HCT116 (cell line): ENCODE data around the gene PFN2. TPM values are rescaled to one million over a fixed set of nuclear protein-coding genes. Genes with fewer than 3 reads are reported as not detected.

ENCODE experiments used
- ATAC-seq: fragments of 200-7000 bp; cut with Tn5 transposase; 2 replicates; pipeline ENCODE4 v1.9.1; 2020; ENCODE audit warnings: mild to moderate bottlenecking, moderate library complexity
- BruUV-seq: library from RNA; stranded (reverse); fragments of 400-500 nt; replicated peaks from 2 replicates; lab custom pipeline; 2021; lab: Mats Ljungman, UMichigan
- CTCF ChIA-PET: fragments of 300-600 bp; sonication (Branson Sonifier 250); formaldehyde crosslinking; loops from one replicate; lab custom pipeline; 2021; ENCODE audit warnings: antibody characterized with exemption; lab: Charles Lee
- POLR2A ChIA-PET: fragments of 300-600, 350-600 bp; sonication (Branson Sonifier 250); formaldehyde crosslinking; loops from one replicate; lab custom pipeline; 2021; ENCODE audit warnings: antibody characterized with exemption; lab: Charles Lee
- RAD21 ChIA-PET, 2 experiments: fragments of 300-600 bp; sonication (Branson Sonifier 250); formaldehyde crosslinking; loops; one replicate each; lab custom pipeline; 2023; ENCODE audit warnings: low total read pairs in 2 of 2; ENCODE audit not compliant: uncharacterized antibody in 2 of 2, unreplicated experiment in 2 of 2, low non-redundant PET in 1 of 2; lab: Charles Lee
- DNase-seq: peaks from one replicate; pipeline ENCODE4 v3.0.0-alpha.2; 2010; ENCODE audit warnings: low read depth, low spot score
- H2AFZ ChIP-seq: fragments of 200-600 bp; shearing (Covaris generic), sonication (generic); 2 replicates; pipeline ENCODE4 v1.6.1; 2017; ENCODE audit warnings: low read depth, mixed run types, mixed read lengths, antibody characterized with exemption, low read length; ENCODE audit not compliant: poor library complexity, severe bottlenecking
- H3K27ac ChIP-seq: 2 replicates; pipeline ENCODE4 v1.5.1; 2012; ENCODE audit warnings: low read depth, low read length
- H3K27me3 ChIP-seq: fragments of 200-600 bp; sonication (generic); 2 replicates; pipeline ENCODE4 v1.6.1; 2016; ENCODE audit warnings: mixed run types, low read length, mixed read lengths; ENCODE audit not compliant: insufficient read depth
- H3K36me3 ChIP-seq, 2 experiments: fragments of 200-500 bp in 1 of 2; fragments of 200-600 bp in 1 of 2; sonication (Bioruptor generic) in 1 of 2; sonication (generic) in 1 of 2; 2 replicates each; pipeline versions ENCODE4 v1.5.1 to v1.6.1; 2014 to 2016; ENCODE audit warnings: low read length in 2 of 2, inconsistent platforms in 1 of 2, mixed read lengths in 1 of 2, mixed run types in 1 of 2; ENCODE audit not compliant: insufficient read depth in 2 of 2, control insufficient read depth in 1 of 2
- H3K4me1 ChIP-seq, 2 experiments: fragments of 200-600 bp in 1 of 2; sonication (generic) in 1 of 2; 2 replicates each; pipeline versions ENCODE4 v1.5.1 to v1.6.1; 2012 to 2017; ENCODE audit warnings: low read length in 2 of 2, inconsistent platforms in 1 of 2, mild to moderate bottlenecking in 1 of 2, mixed read lengths in 1 of 2, mixed run types in 1 of 2, moderate library complexity in 1 of 2; ENCODE audit not compliant: insufficient read depth in 2 of 2, control insufficient read depth in 1 of 2
- H3K4me2 ChIP-seq: fragments of 200-600 bp; sonication (generic); 2 replicates; pipeline ENCODE4 v1.6.1; 2017; ENCODE audit warnings: mixed run types, low read length, mixed read lengths
- H3K4me3 ChIP-seq, 2 experiments: fragments of 200-600 bp in 1 of 2; sonication (generic) in 1 of 2; replicated peaks in 1 of 2; 2 replicates each; pipeline ENCODE4 v1.5.1; 2011 to 2016; ENCODE audit warnings: low read length in 2 of 2, control low read depth in 1 of 2, low read depth in 1 of 2, mild to moderate bottlenecking in 1 of 2, mixed read lengths in 1 of 2, mixed run types in 1 of 2
- H3K79me2 ChIP-seq: fragments of 200-600 bp; sonication (generic); 2 replicates; pipeline ENCODE4 v1.6.1; 2017; ENCODE audit warnings: mild to moderate bottlenecking, mixed run types, low read length, moderate library complexity, mixed read lengths; ENCODE audit not compliant: insufficient read depth
- H3K9ac ChIP-seq: fragments of 200-600 bp; sonication (generic); 2 replicates; pipeline ENCODE4 v1.6.1; 2016; ENCODE audit warnings: low read length, mixed read lengths
- H3K9me2 ChIP-seq: fragments of 200-600 bp; sonication (generic), shearing (Covaris generic); 2 replicates; pipeline ENCODE4 v1.6.1; 2017; ENCODE audit warnings: mixed run types, mild to moderate bottlenecking, moderate library complexity; ENCODE audit not compliant: insufficient read depth
- H3K9me3 ChIP-seq, 2 experiments: fragments of 200-500 bp in 1 of 2; fragments of 200-600 bp in 1 of 2; sonication (Bioruptor generic) in 1 of 2; sonication (generic) in 1 of 2; 2 replicates each; pipeline ENCODE4 v1.6.1; 2014 to 2017; ENCODE audit warnings: low read length in 2 of 2, mixed read lengths in 2 of 2, inconsistent platforms in 1 of 2, low read depth in 1 of 2, mild to moderate bottlenecking in 1 of 2, mixed run types in 1 of 2, moderate library complexity in 1 of 2; ENCODE audit not compliant: control insufficient read depth in 1 of 2, insufficient read depth in 1 of 2
- H4K20me1 ChIP-seq: fragments of 200-600 bp; sonication (generic), shearing (Covaris generic); 2 replicates; pipeline ENCODE4 v1.6.1; 2017; ENCODE audit warnings: mixed run types, mild to moderate bottlenecking, moderate library complexity; ENCODE audit not compliant: insufficient read depth
- CEBPB ChIP-seq: IDR thresholded peaks from 2 replicates; pipeline ENCODE4 v1.6.1; 2012; ENCODE audit warnings: low read depth
- EGR1 ChIP-seq: IDR thresholded peaks from 2 replicates; pipeline ENCODE4 v1.6.1; 2012; ENCODE audit warnings: low read depth
- ELF1 ChIP-seq: IDR thresholded peaks from 2 replicates; pipeline ENCODE4 v1.6.1; 2012; ENCODE audit warnings: low read depth, borderline replicate concordance
- FOSL1 ChIP-seq: IDR thresholded peaks from 2 replicates; pipeline ENCODE4 v1.6.1; 2012; ENCODE audit warnings: low read depth
- JUND ChIP-seq: IDR thresholded peaks from 2 replicates; pipeline ENCODE4 v1.6.1; 2012
- MAX ChIP-seq: IDR thresholded peaks from 2 replicates; pipeline ENCODE4 v1.6.1; 2012
- POLR2A ChIP-seq: IDR thresholded peaks from 2 replicates; pipeline ENCODE4 v1.7.0; 2011; ENCODE audit warnings: borderline replicate concordance; ENCODE audit not compliant: insufficient read depth, insufficient read length; ENCODE audit errors: extremely low read depth
- POLR2AphosphoS5 ChIP-seq: IDR thresholded peaks from 2 replicates; pipeline ENCODE4 v1.6.1; 2011; ENCODE audit warnings: mild to moderate bottlenecking, low read depth, low read length, moderate library complexity
- SP1 ChIP-seq: IDR thresholded peaks from 2 replicates; pipeline ENCODE4 v1.6.1; 2012; ENCODE audit warnings: low read depth
- TCF7L2 ChIP-seq: IDR thresholded peaks from 2 replicates; pipeline ENCODE4 v1.7.0; 2011; ENCODE audit warnings: borderline replicate concordance, inconsistent platforms; ENCODE audit not compliant: insufficient read depth, insufficient read length; ENCODE audit errors: extremely low read depth
- YY1 ChIP-seq: IDR thresholded peaks from 2 replicates; pipeline ENCODE4 v1.6.1; 2011; ENCODE audit warnings: low read length, low read depth, moderate library complexity, mild to moderate bottlenecking; ENCODE audit not compliant: insufficient replicate concordance; ENCODE audit errors: extremely low read depth
- ZNF274 ChIP-seq: fragments of 200-500 bp; sonication (Bioruptor generic); IDR thresholded peaks from 2 replicates; pipeline ENCODE4 v1.6.1; 2014; ENCODE audit warnings: mild to moderate bottlenecking, low read depth, low read length, inconsistent platforms
- intact Hi-C: fragments of 100-400 bp; cut with micrococcal nuclease; formaldehyde crosslinking; loops from 2 replicates; pipeline ENCODE4 v1.10.0; 2022
- total RNA-seq: library from RNA; stranded (reverse); gene quantifications from one replicate; pipeline ENCODE4 v1.2.1, GENCODE V29; 2021; ENCODE audit not compliant: unreplicated experiment
- TF ChIP-seq, protein P1 (sequence below): IDR thresholded peaks from 2 replicates; pipeline ENCODE4 v1.6.1; 2012
- TF ChIP-seq, protein P2 (sequence below): IDR thresholded peaks from 2 replicates; pipeline ENCODE4 v1.6.1; 2012; ENCODE audit warnings: low read depth
- TF ChIP-seq, protein P3 (sequence below): IDR thresholded peaks from 2 replicates; pipeline ENCODE4 v1.6.1; 2011; ENCODE audit warnings: mild to moderate bottlenecking, low read length, moderate library complexity; ENCODE audit not compliant: insufficient replicate concordance; ENCODE audit errors: extremely low read depth

Gene PFN2
- total RNA-seq, 1 experiment from 2014 or later = 131 TPM

- DNase-seq = no peak
- no peak overlapping the region for H2AFZ ChIP-seq
- no peaks in the 10 kb centered on the region for H3K36me3 ChIP-seq
- no peak overlapping the region for H3K27ac ChIP-seq
- H3K9ac ChIP-seq = no peak overlapping the region
- ChIA-PET POLR2A (no interaction called here), CTCF (no interaction called here), RAD21 (no interaction called here)
- H3K79me2 ChIP-seq = no peaks in the 10 kb centered on the region
- H3K9me2 ChIP-seq = no peaks in the 10 kb centered on the region; the same call in 1 of the 2 replicates
- no TSS peak for BruUV-seq
- TF ChIP-seq SP1 (no peak), ELF1 (no peak), JUND (no peak), EGR1 (no peak)
- TF ChIP-seq, protein P1, sequence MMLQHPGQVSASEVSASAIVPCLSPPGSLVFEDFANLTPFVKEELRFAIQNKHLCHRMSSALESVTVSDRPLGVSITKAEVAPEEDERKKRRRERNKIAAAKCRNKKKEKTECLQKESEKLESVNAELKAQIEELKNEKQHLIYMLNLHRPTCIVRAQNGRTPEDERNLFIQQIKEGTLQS = no peak
- no peaks in the 10 kb centered on the region for H3K9me3 ChIP-seq
- no peaks in the 10 kb centered on the region for H3K27me3 ChIP-seq
- no peak overlapping the region for H3K4me2 ChIP-seq
- intact Hi-C loops = no loop called here
- H3K4me1 ChIP-seq = no peaks in the 10 kb centered on the region
- ATAC-seq = no peak
- H3K4me3 ChIP-seq = no peak overlapping the region
- H4K20me1 ChIP-seq = no peaks in the 10 kb centered on the region
Observed at GRCh38 chr3:150014782-150015181, 44.1 kb upstream of the PFN2 start.

- POLR2A ChIA-PET = no interaction called here
- ATAC-seq (no peak), DNase-seq (no peak)
- Histone ChIP-seq H3K4me1 (no peaks in the 10 kb centered on the region), H3K9ac (no peak overlapping the region), H4K20me1 (no peaks in the 10 kb centered on the region), H3K4me3 (no peak overlapping the region), H3K36me3 (no peaks in the 10 kb centered on the region), H3K79me2 (no peaks in the 10 kb centered on the region), H3K27me3 (no peaks in the 10 kb centered on the region), H3K9me2 (no peaks in the 10 kb centered on the region; the same call in 1 of the 2 replicates), H3K9me3 (no peaks in the 10 kb centered on the region), H3K4me2 (no peak overlapping the region), H3K27ac (no peak overlapping the region), H2AFZ (no peak overlapping the region)
- no TSS peak for BruUV-seq
- RAD21 ChIA-PET = no interaction called here
- CTCF ChIA-PET = no interaction called here
- intact Hi-C loops = no loop called here
- no peak for TF ChIP-seq JUND
- TF ChIP-seq SP1 = no peak
- no peak for TF ChIP-seq TCF7L2
- no peak for TF ChIP-seq MAX
- TF ChIP-seq, protein P2, sequence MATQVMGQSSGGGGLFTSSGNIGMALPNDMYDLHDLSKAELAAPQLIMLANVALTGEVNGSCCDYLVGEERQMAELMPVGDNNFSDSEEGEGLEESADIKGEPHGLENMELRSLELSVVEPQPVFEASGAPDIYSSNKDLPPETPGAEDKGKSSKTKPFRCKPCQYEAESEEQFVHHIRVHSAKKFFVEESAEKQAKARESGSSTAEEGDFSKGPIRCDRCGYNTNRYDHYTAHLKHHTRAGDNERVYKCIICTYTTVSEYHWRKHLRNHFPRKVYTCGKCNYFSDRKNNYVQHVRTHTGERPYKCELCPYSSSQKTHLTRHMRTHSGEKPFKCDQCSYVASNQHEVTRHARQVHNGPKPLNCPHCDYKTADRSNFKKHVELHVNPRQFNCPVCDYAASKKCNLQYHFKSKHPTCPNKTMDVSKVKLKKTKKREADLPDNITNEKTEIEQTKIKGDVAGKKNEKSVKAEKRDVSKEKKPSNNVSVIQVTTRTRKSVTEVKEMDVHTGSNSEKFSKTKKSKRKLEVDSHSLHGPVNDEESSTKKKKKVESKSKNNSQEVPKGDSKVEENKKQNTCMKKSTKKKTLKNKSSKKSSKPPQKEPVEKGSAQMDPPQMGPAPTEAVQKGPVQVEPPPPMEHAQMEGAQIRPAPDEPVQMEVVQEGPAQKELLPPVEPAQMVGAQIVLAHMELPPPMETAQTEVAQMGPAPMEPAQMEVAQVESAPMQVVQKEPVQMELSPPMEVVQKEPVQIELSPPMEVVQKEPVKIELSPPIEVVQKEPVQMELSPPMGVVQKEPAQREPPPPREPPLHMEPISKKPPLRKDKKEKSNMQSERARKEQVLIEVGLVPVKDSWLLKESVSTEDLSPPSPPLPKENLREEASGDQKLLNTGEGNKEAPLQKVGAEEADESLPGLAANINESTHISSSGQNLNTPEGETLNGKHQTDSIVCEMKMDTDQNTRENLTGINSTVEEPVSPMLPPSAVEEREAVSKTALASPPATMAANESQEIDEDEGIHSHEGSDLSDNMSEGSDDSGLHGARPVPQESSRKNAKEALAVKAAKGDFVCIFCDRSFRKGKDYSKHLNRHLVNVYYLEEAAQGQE = no peak
- no peak for TF ChIP-seq POLR2AphosphoS5
- TF ChIP-seq EGR1 = no peak
- no peak for TF ChIP-seq FOSL1
- TF ChIP-seq CEBPB = no peak
- TF ChIP-seq POLR2A = no peak
- no peak for TF ChIP-seq ZNF274
- TF ChIP-seq, protein P1 = no peak
- TF ChIP-seq, protein P3, sequence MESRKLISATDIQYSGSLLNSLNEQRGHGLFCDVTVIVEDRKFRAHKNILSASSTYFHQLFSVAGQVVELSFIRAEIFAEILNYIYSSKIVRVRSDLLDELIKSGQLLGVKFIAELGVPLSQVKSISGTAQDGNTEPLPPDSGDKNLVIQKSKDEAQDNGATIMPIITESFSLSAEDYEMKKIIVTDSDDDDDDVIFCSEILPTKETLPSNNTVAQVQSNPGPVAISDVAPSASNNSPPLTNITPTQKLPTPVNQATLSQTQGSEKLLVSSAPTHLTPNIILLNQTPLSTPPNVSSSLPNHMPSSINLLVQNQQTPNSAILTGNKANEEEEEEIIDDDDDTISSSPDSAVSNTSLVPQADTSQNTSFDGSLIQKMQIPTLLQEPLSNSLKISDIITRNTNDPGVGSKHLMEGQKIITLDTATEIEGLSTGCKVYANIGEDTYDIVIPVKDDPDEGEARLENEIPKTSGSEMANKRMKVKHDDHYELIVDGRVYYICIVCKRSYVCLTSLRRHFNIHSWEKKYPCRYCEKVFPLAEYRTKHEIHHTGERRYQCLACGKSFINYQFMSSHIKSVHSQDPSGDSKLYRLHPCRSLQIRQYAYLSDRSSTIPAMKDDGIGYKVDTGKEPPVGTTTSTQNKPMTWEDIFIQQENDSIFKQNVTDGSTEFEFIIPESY = no peak
- TF ChIP-seq YY1 = no peak
Observed at GRCh38 chr3:150013801-150014200, 43.1 kb upstream of the PFN2 start.
